ENCODE results near the gene EFCAB6. TPM values are rescaled to one million over a fixed set of nuclear protein-coding genes. Genes with fewer than 3 reads are reported as not detected.

Gene EFCAB6
- total RNA-seq, 4 donors from 2014 or later: 2.0 to 8.4 (median 5.7) TPM

GRCh38 chr22:43516386-43516785 lies 295.7 kb downstream of the EFCAB6 start:
- Histone ChIP-seq H3K36me3 (no peaks in the 10 kb centered on the region), H3K27ac (no peak overlapping the region), H3K9me3 (no peaks in the 10 kb centered on the region), H3K27me3 (no peaks in the 10 kb centered on the region), H3K4me1 (no peaks in the 10 kb centered on the region), H3K4me3 (no peak overlapping the region)
- intact Hi-C loops (cut with DNase I; ENCODE audit: low total_unique reads): no loop called here
- TF ChIP-seq CTCF (IDR thresholded peaks at IDR 0.05): no peak
- no peak for TF ChIP-seq POLR2A (IDR thresholded peaks at IDR 0.05)
- no peak for DNase-seq

DNA sequence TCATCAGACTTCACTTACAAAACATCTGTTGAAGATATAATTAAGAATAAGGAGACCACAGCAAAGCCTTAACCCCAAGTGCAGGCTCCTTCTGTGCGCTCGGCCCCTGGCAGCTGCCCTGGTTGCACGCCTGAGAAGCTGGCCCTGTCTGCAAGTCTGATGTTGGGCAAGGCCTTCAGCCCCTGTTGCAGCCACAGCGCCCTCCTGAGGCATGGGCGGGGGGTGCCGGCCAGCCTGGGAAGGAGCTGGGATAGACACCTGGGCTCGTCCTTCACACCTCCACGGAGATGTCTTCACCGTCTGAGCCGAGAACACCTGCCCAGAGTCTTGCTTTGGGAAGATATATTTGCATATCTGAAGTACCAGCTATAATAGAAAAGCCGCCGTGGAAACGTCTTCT lies 296.2 kb downstream of the EFCAB6 start:
- no peaks in the 10 kb centered on the region for H3K9me3 ChIP-seq
- intact Hi-C loops (cut with DNase I; ENCODE audit: low total_unique reads): no loop called here
- H3K27me3 ChIP-seq: no peaks in the 10 kb centered on the region

GRCh38 chr22:43515411-43515810 lies 296.7 kb downstream of the EFCAB6 start:
- Histone ChIP-seq H3K4me1 (no peaks in the 10 kb centered on the region), H3K36me3 (no peaks in the 10 kb centered on the region), H3K27ac (no peak overlapping the region), H3K27me3 (no peaks in the 10 kb centered on the region), H3K9me3 (no peaks in the 10 kb centered on the region), H3K4me3 (no peak overlapping the region)
- TF ChIP-seq CTCF (IDR thresholded peaks at IDR 0.05): no peak
- TF ChIP-seq POLR2A (IDR thresholded peaks at IDR 0.05): no peak
- no peak for DNase-seq
- intact Hi-C loops (cut with DNase I; ENCODE audit: low total_unique reads): no loop called here

More for the DNA sequence above, 296.2 kb downstream of the EFCAB6 start:
- H3K36me3 ChIP-seq: no peaks in the 10 kb centered on the region
- no peak for DNase-seq
- H3K27ac ChIP-seq: no peak overlapping the region
- H3K4me3 ChIP-seq: no peak overlapping the region
- TF ChIP-seq POLR2A (IDR thresholded peaks at IDR 0.05): no peak
- TF ChIP-seq CTCF (IDR thresholded peaks at IDR 0.05): no peak
- no peaks in the 10 kb centered on the region for H3K4me1 ChIP-seq

DNA sequence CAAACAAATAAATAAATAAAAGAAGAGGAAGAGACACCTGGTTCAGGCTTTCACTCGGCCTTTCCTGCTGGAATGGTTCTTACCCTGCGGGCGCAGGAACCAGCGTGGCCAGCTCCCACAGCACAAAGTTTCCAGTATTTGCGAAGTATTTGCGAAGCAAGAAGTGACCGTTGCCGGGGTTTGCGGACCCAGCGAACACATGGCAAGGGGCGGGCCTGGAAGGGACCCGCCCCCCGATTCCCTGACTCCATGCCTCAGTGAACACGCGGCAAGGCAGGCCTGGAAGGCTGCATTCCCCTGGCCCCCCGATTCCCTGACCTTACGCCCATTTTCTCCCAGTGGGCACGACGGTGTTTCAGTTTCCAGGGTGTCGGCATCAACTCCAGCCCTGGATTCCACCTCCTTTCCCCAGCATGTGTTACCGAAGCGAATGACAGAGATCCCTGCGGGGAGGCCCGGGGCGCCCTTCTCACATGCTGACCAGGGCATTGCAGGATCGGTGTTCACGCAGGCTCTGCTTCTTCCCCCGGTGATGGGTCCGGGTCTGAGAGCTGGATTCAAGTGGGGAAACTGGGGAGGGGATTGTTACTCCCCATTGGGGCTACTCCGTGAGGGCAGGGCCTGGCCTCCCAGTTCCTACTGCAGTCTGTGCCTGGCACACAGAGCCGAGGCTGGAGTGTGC lies 297.5 kb downstream of the EFCAB6 start:
- intact Hi-C loops (cut with DNase I; ENCODE audit: low total_unique reads): no loop called here
- Histone ChIP-seq H3K27me3 (no peaks in the 10 kb centered on the region), H3K9me3 (no peaks in the 10 kb centered on the region), H3K4me1 (no peaks in the 10 kb centered on the region), H3K4me3 (no peak overlapping the region), H3K27ac (no peak overlapping the region), H3K36me3 (no peaks in the 10 kb centered on the region)
- DNase-seq: no peak
- no peak for TF ChIP-seq CTCF (IDR thresholded peaks at IDR 0.05)
- TF ChIP-seq POLR2A (IDR thresholded peaks at IDR 0.05): no peak

DNA sequence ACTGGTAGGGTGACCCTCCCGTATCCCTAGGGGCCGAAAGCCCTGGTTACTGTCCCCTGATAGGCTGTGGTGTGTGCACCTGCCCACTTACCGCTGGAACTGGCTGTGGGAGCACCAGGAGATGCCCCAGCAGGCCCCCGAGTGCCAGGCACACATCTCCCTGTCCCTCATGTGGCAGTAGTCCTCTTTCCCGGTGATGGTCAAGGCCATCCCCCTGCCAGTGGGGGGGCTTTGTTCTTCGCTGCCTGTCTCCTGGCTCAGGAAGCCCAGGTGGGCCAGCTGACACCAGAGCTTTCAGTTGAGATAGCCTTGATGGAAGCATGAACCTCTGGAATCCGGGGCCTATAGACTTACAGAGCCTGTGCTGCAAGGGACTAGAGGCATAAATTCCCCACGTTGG lies 299.8 kb downstream of the EFCAB6 start:
- H3K27me3 ChIP-seq: no peaks in the 10 kb centered on the region

More for the DNA sequence above, 299.8 kb downstream of the EFCAB6 start:
- intact Hi-C loops (cut with DNase I; ENCODE audit: low total_unique reads): no loop called here
- Histone ChIP-seq H3K4me1 (no peaks in the 10 kb centered on the region), H3K36me3 (no peaks in the 10 kb centered on the region), H3K4me3 (no peak overlapping the region), H3K27ac (no peak overlapping the region), H3K9me3 (no peaks in the 10 kb centered on the region)
- no peak for DNase-seq
- TF ChIP-seq POLR2A (IDR thresholded peaks at IDR 0.05) (no peak), CTCF (IDR thresholded peaks at IDR 0.05) (no peak)
